DND-41 (cell line): ENCODE data around the gene SFT2D1.
"Not testable (repeated sequence)": the region's sequence is repeated elsewhere in the genome, so short reads cannot be mapped to it uniquely, and the experiment has no call there.

Experiments
- ATAC-seq: fragments of 200-7000 bp; cut with Tn5 transposase; 3 replicates; pipeline ENCODE4 v1.9.1; 2021; ENCODE audit warnings: low read depth; ENCODE audit not compliant: insufficient read depth
- DNase-seq: peaks from one replicate; pipeline ENCODE4 v3.0.0-alpha.2; 2020
- H2AFZ ChIP-seq: 2 replicates; pipeline ENCODE4 v1.6.0; 2012; ENCODE audit warnings: low read depth, low read length
- H3K27ac ChIP-seq: 2 replicates; pipeline ENCODE4 v1.5.1; 2012; ENCODE audit warnings: low read length, inconsistent platforms
- H3K27me3 ChIP-seq: fragments of 200-600 bp; sonication (generic); 2 replicates; pipeline ENCODE4 v1.6.0; 2012; ENCODE audit warnings: low read length, mild to moderate bottlenecking, inconsistent platforms; ENCODE audit not compliant: insufficient read depth, poor library complexity
- H3K36me3 ChIP-seq: 2 replicates; pipeline ENCODE4 v1.5.1; 2012; ENCODE audit warnings: low read length, inconsistent platforms; ENCODE audit not compliant: insufficient read depth
- H3K4me1 ChIP-seq: 2 replicates; pipeline ENCODE4 v1.5.1; 2012; ENCODE audit warnings: mild to moderate bottlenecking, low read length; ENCODE audit not compliant: insufficient read depth
- H3K4me2 ChIP-seq: 2 replicates; pipeline ENCODE4 v1.6.0; 2012; ENCODE audit warnings: mild to moderate bottlenecking, moderate library complexity, low read length, inconsistent platforms; ENCODE audit not compliant: insufficient read depth
- H3K4me3 ChIP-seq, 2 experiments: fragments of 200-600 bp in 1 of 2; shearing (Covaris generic) in 1 of 2; 2 replicates each; pipeline ENCODE4 v1.5.1; 2012 to 2016; ENCODE audit warnings: inconsistent platforms in 2 of 2, low read length in 2 of 2, mild to moderate bottlenecking in 2 of 2, low read depth in 1 of 2, moderate library complexity in 1 of 2
- H3K79me2 ChIP-seq: 2 replicates; pipeline ENCODE4 v1.6.0; 2012; ENCODE audit warnings: low read length, inconsistent platforms; ENCODE audit not compliant: insufficient read depth
- H3K9ac ChIP-seq: 2 replicates; pipeline ENCODE4 v1.6.0; 2012; ENCODE audit warnings: low read depth, mild to moderate bottlenecking, inconsistent platforms, low read length, moderate library complexity
- H3K9me3 ChIP-seq: 2 replicates; pipeline ENCODE4 v1.5.1; 2012; ENCODE audit warnings: low read length, moderate library complexity, mild to moderate bottlenecking, inconsistent platforms; ENCODE audit not compliant: insufficient read depth, severe bottlenecking
- H4K20me1 ChIP-seq: 2 replicates; pipeline ENCODE4 v1.6.0; 2012; ENCODE audit warnings: low read length; ENCODE audit not compliant: insufficient read depth
- CTCF ChIP-seq: IDR thresholded peaks from 2 replicates; pipeline ENCODE4 v1.5.1; 2012; ENCODE audit warnings: borderline replicate concordance, low read length, moderate library complexity, mild to moderate bottlenecking; ENCODE audit not compliant: poor library complexity, severe bottlenecking; ENCODE audit errors: extremely low read depth
- EZH2 ChIP-seq: IDR thresholded peaks from 3 replicates; pipeline ENCODE4 v1.6.1; 2012; ENCODE audit warnings: borderline replicate concordance, low read depth, mild to moderate bottlenecking, moderate library complexity, low read length, inconsistent platforms; ENCODE audit not compliant: severe bottlenecking

Gene SFT2D1

GRCh38 chr6:166346449-166346848 lies 4.1 kb upstream of the SFT2D1 start:
- Histone ChIP-seq H3K4me3 (no peak overlapping the region), H3K27ac (no peak overlapping the region), H3K9me3 (no peaks in the 10 kb centered on the region), H3K79me2 (peaks cover 15% of the 10 kb centered on the region), H3K4me2 (no peak overlapping the region), H3K9ac (no peak overlapping the region), H3K27me3 (no peaks in the 10 kb centered on the region), H3K4me1 (peaks cover 11% of the 10 kb centered on the region), H3K36me3 (no peaks in the 10 kb centered on the region; the same call in 1 of the 2 replicates), H4K20me1 (no peaks in the 10 kb centered on the region), H2AFZ (no peak overlapping the region)
- TF ChIP-seq CTCF (no peak), EZH2 (no peak)
- DNase-seq (no peak), ATAC-seq (no peak)

DNA sequence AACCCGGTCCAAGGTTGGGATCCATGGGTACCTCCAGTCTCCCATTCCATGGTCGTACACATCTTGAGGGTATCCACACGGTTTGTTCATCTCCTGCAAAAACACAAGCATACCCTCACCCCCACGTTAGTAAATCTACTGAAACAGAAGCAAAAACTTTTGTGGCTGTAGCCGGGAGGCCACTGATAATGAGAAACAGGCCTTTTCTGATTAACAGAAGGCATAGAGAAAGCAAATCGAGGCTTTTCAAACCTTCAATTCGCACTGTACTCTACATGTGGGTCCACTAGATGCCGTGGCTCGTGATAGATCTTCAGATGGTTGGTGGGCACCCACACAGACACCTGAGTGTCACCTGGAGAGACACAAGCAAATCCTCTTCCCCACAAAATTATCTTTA lies 3.3 kb upstream of the SFT2D1 start:
- not testable (repeated sequence) for H3K9ac ChIP-seq, H3K4me3 ChIP-seq, H3K4me2 ChIP-seq, H3K27me3 ChIP-seq, H3K9me3 ChIP-seq, H2AFZ ChIP-seq, H3K36me3 ChIP-seq, H4K20me1 ChIP-seq, ATAC-seq, H3K27ac ChIP-seq, DNase-seq
- Histone ChIP-seq H3K4me1 (peaks cover 19% of the 10 kb centered on the region), H3K79me2 (peaks cover 23% of the 10 kb centered on the region)

GRCh38 chr6:166344921-166345320 lies 2.6 kb upstream of the SFT2D1 start:
- H3K4me3 ChIP-seq, H3K27ac ChIP-seq, H3K4me2 ChIP-seq, ATAC-seq, H3K9ac ChIP-seq, DNase-seq, H2AFZ ChIP-seq, H3K36me3 ChIP-seq, H3K27me3 ChIP-seq, H3K9me3 ChIP-seq: not testable (repeated sequence)
- Histone ChIP-seq H3K4me1 (peaks cover 26% of the 10 kb centered on the region), H4K20me1 (peaks cover 12% of the 10 kb centered on the region; the same call in 1 of the 2 replicates), H3K79me2 (peaks cover 30% of the 10 kb centered on the region)

DNA sequence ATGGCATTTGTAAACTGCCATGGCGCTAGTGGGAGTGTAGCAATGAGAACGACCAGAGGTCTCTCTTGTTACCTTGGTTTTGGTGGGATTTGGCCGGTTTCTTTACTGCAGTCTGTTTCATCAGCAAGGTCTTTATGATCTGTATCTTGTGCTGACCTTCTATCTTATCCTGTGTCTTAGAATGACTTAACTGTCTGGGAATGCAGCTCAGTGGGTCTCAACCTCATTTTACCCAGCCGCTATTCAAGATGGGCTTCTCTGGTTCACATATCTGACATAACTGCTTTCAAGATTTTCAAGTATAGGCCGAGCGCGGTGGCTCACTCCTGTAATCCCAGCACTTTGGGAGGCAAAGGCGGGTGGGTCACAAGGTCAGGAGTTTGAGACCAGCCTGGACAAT lies 1.9 kb upstream of the SFT2D1 start:
- Histone ChIP-seq H3K36me3 (peaks cover 14% of the 10 kb centered on the region), H3K4me2 (no peak overlapping the region), H3K79me2 (peaks cover 37% of the 10 kb centered on the region), H3K4me3 (no peak overlapping the region), H3K9me3 (no peaks in the 10 kb centered on the region), H2AFZ (no peak overlapping the region), H3K27me3 (no peaks in the 10 kb centered on the region), H3K9ac (no peak overlapping the region), H4K20me1 (peaks cover 19% of the 10 kb centered on the region), H3K27ac (no peak overlapping the region), H3K4me1 (peaks cover 33% of the 10 kb centered on the region)
- no peak for DNase-seq
- TF ChIP-seq CTCF (no peak), EZH2 (no peak)
- ATAC-seq, result no peak
